Smooth muscle cell (in vitro differentiated cells): ENCODE data around the gene CCDC146. TPM values are rescaled to one million over a fixed set of nuclear protein-coding genes. Genes with fewer than 3 reads are reported as not detected.
A peak's percentile ranks its signal among the peaks of the same experiment; 100 is the strongest.

Source experiments
- DNase-seq: peaks from one replicate; lab custom pipeline; 2025; ENCODE audit not compliant: unreplicated experiment; lab: John Stamatoyannopoulos, UW
- H2AFZ ChIP-seq: fragments of 200-600 bp; sonication (generic); 2 replicates; pipeline ENCODE4 v1.6.0; 2016; ENCODE audit warnings: antibody characterized with exemption, low read depth, mild to moderate bottlenecking
- H3F3A ChIP-seq: fragments of 200-600 bp; sonication (generic); 2 replicates; pipeline ENCODE4 v1.6.0; 2017; ENCODE audit warnings: antibody characterized with exemption, low read depth
- H3K27ac ChIP-seq: fragments of 200-600 bp; sonication (generic); 2 replicates; pipeline ENCODE4 v1.5.1; 2016; ENCODE audit warnings: low read depth, mild to moderate bottlenecking
- H3K27me3 ChIP-seq: fragments of 200-600 bp; sonication (generic); 2 replicates; pipeline ENCODE4 v1.6.1; 2016; ENCODE audit warnings: low read depth, mild to moderate bottlenecking
- H3K36me3 ChIP-seq: fragments of 200-600 bp; sonication (generic); 2 replicates; pipeline ENCODE4 v1.5.1; 2016; ENCODE audit warnings: low read depth
- H3K4me1 ChIP-seq: fragments of 200-600 bp; sonication (generic); 2 replicates; pipeline ENCODE4 v1.5.1; 2016; ENCODE audit warnings: low read depth
- H3K4me2 ChIP-seq: fragments of 200-600 bp; sonication (generic); 2 replicates; pipeline ENCODE4 v1.6.0; 2016; ENCODE audit warnings: mild to moderate bottlenecking
- H3K4me3 ChIP-seq: fragments of 200-600 bp; sonication (generic); 2 replicates; pipeline ENCODE4 v1.5.1; 2016; ENCODE audit warnings: mild to moderate bottlenecking
- H3K79me2 ChIP-seq: fragments of 200-600 bp; sonication (generic); 2 replicates; pipeline ENCODE4 v1.6.0; 2016; ENCODE audit warnings: low read depth, mild to moderate bottlenecking
- H3K9ac ChIP-seq: fragments of 200-600 bp; sonication (generic); 2 replicates; pipeline ENCODE4 v1.6.0; 2016; ENCODE audit warnings: low read depth
- H3K9me3 ChIP-seq: fragments of 200-600 bp; sonication (generic); replicated peaks from 2 replicates; pipeline ENCODE4 v1.5.1; 2016; ENCODE audit warnings: low read depth
- H4K20me1 ChIP-seq: fragments of 200-600 bp; sonication (generic); 2 replicates; pipeline ENCODE4 v1.6.0; 2016; ENCODE audit warnings: low read depth
- WGBS: methylation state at CpG from one replicate; pipeline ENCODE4 v1.1.7; 2016; ENCODE audit warnings: low lambda C conversion rate; 5-methylcytosine and 5-hydroxymethylcytosine counted together
- polyA plus RNA-seq: library from polyadenylated mRNA; unstranded; fragments of >200 nt; fragmentation: Nextera tagmentation; extraction: Ambion mirVana; gene quantifications from 2 replicates; pipeline ENCODE4 v1.2.1, GENCODE V29; 2016
- total RNA-seq: library from RNA; depleted of rRNA; stranded (reverse); fragments of >200 nt; gene quantifications from 2 replicates; pipeline ENCODE4 v1.2.3, GENCODE V29; 2014
- TF ChIP-seq, protein P1 (sequence below): fragments of 200-600 bp; sonication (generic); IDR thresholded peaks from 2 replicates; pipeline ENCODE4 v1.5.1; 2017; ENCODE audit warnings: borderline replicate concordance, mild to moderate bottlenecking, antibody characterized with exemption; ENCODE audit not compliant: insufficient read depth, poor library complexity, severe bottlenecking

CCDC146 gene
- total and polyA plus RNA-seq, 2 experiments from 2014 or later: 0.77 to 7.3 TPM

DNA sequence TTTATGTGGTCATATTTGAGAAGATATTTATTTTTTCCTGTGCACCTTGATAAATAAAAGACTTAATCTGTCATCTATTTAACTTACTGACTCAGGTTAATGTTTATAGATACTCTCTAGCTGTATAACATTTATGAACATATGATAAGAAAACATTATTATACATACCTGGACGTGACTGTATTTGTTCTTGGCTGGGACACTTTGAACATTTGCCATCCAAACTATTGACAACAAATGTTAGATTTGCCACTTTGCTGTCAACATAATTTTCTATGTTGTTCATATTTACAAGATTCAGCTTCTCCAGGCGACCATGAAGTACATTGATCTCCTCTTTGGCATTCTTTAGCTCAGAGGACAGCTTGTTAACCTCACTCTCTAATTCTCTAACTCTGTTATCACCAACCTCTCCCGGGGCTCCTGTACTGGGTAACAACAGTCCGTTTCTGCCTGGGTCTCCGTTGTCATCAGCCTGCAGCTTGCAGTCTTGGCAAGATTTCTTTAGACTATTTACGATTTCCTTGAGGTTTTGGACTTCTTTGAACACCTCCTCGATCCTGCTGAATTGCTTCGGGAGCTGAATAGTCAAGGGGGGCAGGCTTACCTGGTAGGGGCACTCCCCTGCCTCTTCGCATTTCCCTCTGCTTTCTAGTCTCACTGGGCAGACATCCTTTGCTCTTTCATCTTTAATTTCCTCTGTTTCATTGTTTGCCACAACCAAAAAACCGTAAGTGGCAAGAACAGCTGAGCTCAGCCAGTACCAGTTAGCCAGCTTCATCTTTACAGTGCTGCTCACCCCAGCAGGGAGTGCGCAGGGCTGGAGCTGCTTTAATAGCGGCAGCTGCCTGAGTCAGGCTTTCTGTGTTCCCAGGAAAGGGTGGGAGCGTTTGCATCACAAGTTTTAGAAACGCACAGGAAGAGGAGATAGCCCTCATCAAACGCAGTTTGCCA is 76.9 kb downstream of the CCDC146 start, which contains the start of gene FGL2:
TSS of gene FGL2 (minus strand) at position 807 of the 954 bp plus-strand sequence. CDS start at position 781, 26 bp downstream.
- Histone ChIP-seq H3K36me3 (no peaks in the 10 kb centered on the region), H3K27ac (no peak within 1 kb of the TSS), H3K27me3 (peaks cover 6% of the 10 kb centered on the region), H3K9me3 (no peaks in the 10 kb centered on the region), H3K79me2 (no peaks in the 10 kb centered on the region), H2AFZ (no peak within 1 kb of the TSS), H3K4me3 (peak within 1 kb of the TSS; percentile 32), H3K9ac (no peak within 1 kb of the TSS), H3F3A (no peaks in the 10 kb centered on the region), H3K4me1 (peaks cover 8% of the 10 kb centered on the region), H4K20me1 (no peaks in the 10 kb centered on the region), H3K4me2 (peak within 1 kb of the TSS; percentile 71)
- WGBS: 37% methylated on average over 15 of the region's 15 CpGs
- TF ChIP-seq, protein P1, sequence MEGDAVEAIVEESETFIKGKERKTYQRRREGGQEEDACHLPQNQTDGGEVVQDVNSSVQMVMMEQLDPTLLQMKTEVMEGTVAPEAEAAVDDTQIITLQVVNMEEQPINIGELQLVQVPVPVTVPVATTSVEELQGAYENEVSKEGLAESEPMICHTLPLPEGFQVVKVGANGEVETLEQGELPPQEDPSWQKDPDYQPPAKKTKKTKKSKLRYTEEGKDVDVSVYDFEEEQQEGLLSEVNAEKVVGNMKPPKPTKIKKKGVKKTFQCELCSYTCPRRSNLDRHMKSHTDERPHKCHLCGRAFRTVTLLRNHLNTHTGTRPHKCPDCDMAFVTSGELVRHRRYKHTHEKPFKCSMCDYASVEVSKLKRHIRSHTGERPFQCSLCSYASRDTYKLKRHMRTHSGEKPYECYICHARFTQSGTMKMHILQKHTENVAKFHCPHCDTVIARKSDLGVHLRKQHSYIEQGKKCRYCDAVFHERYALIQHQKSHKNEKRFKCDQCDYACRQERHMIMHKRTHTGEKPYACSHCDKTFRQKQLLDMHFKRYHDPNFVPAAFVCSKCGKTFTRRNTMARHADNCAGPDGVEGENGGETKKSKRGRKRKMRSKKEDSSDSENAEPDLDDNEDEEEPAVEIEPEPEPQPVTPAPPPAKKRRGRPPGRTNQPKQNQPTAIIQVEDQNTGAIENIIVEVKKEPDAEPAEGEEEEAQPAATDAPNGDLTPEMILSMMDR: no peak
- DNase-seq: no peak

DNA sequence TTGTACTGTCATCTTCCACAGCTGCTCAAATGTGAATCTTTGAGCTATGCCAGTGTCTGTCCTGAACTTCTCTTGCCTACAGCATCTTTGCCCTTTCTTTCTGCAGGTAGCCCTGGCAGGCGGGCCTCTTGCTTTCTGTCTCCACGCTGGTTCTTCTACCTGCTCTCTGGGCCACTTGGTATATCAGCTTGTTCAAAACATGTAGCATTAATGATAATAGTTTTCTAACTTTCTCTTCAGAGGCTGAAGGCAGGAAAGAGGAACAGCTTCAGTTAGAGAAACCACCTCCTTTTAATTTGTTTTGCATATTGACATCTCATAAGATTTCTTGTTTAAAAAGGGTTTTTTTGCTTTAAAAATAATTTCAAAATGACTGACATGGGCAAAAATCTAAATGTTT is 78.1 kb downstream of the CCDC146 start:
- no peaks in the 10 kb centered on the region for H3K79me2 ChIP-seq
- H4K20me1 ChIP-seq: no peaks in the 10 kb centered on the region
- H3F3A ChIP-seq: no peaks in the 10 kb centered on the region
- H3K36me3 ChIP-seq: no peaks in the 10 kb centered on the region
- no peak overlapping the region for H3K27ac ChIP-seq
- no peak overlapping the region for H3K4me3 ChIP-seq
- peaks cover 6% of the 10 kb centered on the region for H3K27me3 ChIP-seq
- no peak overlapping the region for H3K9ac ChIP-seq
- H3K4me2 ChIP-seq: no peak overlapping the region
- H3K9me3 ChIP-seq: no peaks in the 10 kb centered on the region
- peaks cover 8% of the 10 kb centered on the region for H3K4me1 ChIP-seq
- WGBS: 97% methylated on average over 2 of the region's 2 CpGs
- no peak overlapping the region for H2AFZ ChIP-seq
- no peak for DNase-seq
- TF ChIP-seq, protein P1: no peak

DNA sequence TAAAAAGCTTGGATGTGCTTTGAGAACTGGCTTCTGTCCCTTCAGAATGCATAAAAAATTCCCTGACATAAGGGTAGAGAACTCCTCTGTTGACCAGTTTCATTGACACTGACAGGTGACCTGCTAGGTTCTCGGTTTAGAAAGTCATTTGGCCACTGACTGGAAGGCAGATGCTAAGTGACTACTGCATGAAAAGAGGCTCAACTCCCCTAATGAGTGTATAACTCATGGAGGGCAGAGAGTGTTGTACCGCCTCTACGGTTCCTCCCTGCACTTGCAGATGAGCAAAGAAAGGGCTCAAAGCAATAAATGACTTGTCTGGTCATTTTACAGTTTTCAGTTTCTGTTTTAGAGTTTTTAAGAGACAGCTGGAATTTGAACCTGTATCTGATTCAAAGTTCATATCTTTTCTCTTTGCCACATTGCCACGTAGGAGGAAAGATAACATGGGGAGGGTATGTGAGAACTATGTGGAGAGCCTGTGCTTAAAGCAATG is 80.1 kb downstream of the CCDC146 start:
- Histone ChIP-seq H3F3A (no peaks in the 10 kb centered on the region), H3K79me2 (no peaks in the 10 kb centered on the region), H3K9me3 (no peaks in the 10 kb centered on the region), H3K4me1 (peaks cover 8% of the 10 kb centered on the region), H2AFZ (no peak overlapping the region), H3K27me3 (peaks cover 6% of the 10 kb centered on the region), H3K4me2 (no peak overlapping the region), H3K36me3 (no peaks in the 10 kb centered on the region), H4K20me1 (no peaks in the 10 kb centered on the region), H3K27ac (no peak overlapping the region), H3K9ac (no peak overlapping the region), H3K4me3 (no peak overlapping the region)
- no peak for DNase-seq
- TF ChIP-seq, protein P1: no peak
- 69% methylated on average over 4 of the region's 4 CpGs for WGBS
